Tibial artery (tissue), 4 donors: ENCODE measurements around the gene MTMR4.
A peak's percentile ranks its signal among the peaks of the same experiment; 100 is the strongest.

Experiments
- DNase-seq, 2 donors: peaks; one replicate each; pipeline ENCODE4 v3.0.0-alpha.2; 2019
- H3K27ac ChIP-seq, 2 donors: fragments of 200-600 bp; sonication (generic) in 1 of 2; 1 replicate in 1 of 2; 2 replicates in 1 of 2; pipeline ENCODE4 v1.5.1; 2018 to 2019; ENCODE audit warnings: mild to moderate bottlenecking in 1 of 2
- H3K27me3 ChIP-seq, 2 donors: fragments of 200-600 bp; sonication (generic) in 1 of 2; one replicate each; pipeline versions ENCODE4 v1.5.1 to v1.6.0; 2016 to 2019
- H3K36me3 ChIP-seq, 3 donors: fragments of 200-600 bp; sonication (generic) in 2 of 3; one replicate each; pipeline ENCODE4 v1.5.1; 2016 to 2019; ENCODE audit warnings: mild to moderate bottlenecking in 2 of 3
- H3K4me1 ChIP-seq, 4 donors: fragments of 200-600 bp; sonication (generic) in 2 of 4; 1 replicate in 3 of 4; 2 replicates in 1 of 4; pipeline ENCODE4 v1.5.1; 2016 to 2019
- H3K4me3 ChIP-seq, 2 donors: fragments of 200-600 bp; sonication (generic) in 1 of 2; 1 replicate in 1 of 2; 2 replicates in 1 of 2; pipeline ENCODE4 v1.5.1; 2018 to 2019; ENCODE audit warnings: mild to moderate bottlenecking in 2 of 2
- H3K9me3 ChIP-seq, 3 donors: fragments of 200-600 bp; sonication (generic) in 1 of 3; one replicate each; pipeline ENCODE4 v1.5.1; 2016 to 2019
- CTCF ChIP-seq, 2 experiments: fragments of 200-600 bp in 1 of 2; fragments of 450-650 bp in 1 of 2; IDR thresholded peaks; one replicate each; pipeline ENCODE4 v1.5.1; 2017 to 2019; ENCODE audit warnings: antibody characterized with exemption in 2 of 2, mild to moderate bottlenecking in 1 of 2, moderate library complexity in 1 of 2
- intact Hi-C: fragments of 100-400 bp; cut with DNase I; formaldehyde crosslinking; loops from one replicate; pipeline ENCODE4 v1.15.0; 2023; ENCODE audit warnings: low total_unique reads

The MTMR4 gene

DNA sequence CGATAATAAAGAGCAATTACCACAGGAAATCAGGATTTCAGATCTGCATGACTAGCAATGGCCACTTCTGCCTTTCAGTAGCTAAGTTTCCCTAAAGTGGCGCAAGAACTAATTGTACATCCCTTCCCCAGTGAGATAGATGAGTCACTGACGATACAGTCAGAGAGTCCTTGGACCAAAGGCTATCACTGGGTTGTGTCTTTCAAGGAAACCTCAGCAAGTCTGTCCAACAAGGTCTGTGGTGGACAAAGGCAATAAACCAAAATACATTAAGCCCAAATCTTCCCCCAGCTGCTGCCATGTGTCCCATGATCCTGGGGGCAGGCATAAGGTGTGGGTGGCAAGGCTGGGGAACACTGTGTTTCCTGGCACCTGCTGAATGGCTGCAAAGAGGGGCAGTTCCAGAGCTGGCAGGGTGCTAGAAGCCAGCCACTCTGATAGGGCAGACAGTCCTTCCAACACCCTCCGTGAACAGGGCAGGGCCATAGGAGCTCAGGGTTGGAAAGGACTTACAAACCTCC, 20.5 kb upstream of the MTMR4 start:
- no peak overlapping the region for H3K27ac ChIP-seq
- H3K4me1 ChIP-seq: peaks cover 0 to 32% (median 23%) of the 10 kb centered on the region in 4 donors
- H3K36me3 ChIP-seq: no peaks in the 10 kb centered on the region
- DNase-seq: no peak
- TF ChIP-seq CTCF (IDR thresholded peaks at IDR 0.05): no peak
- H3K4me3 ChIP-seq: no peak overlapping the region
- H3K9me3 ChIP-seq: no peaks in the 10 kb centered on the region
- intact Hi-C loops: loop anchor here (10.0 kb wide), 1 partner anchor 90 kb away; no protein-coding TSS in a partner anchor
- H3K27me3 ChIP-seq: no peaks in the 10 kb centered on the region

- Histone ChIP-seq H3K4me3 (no peak overlapping the region), H3K27ac (no peak overlapping the region), H3K4me1 (peaks cover 0 to 36% (median 27%) of the 10 kb centered on the region in 4 donors), H3K27me3 (no peaks in the 10 kb centered on the region), H3K36me3 (no peaks in the 10 kb centered on the region), H3K9me3 (no peaks in the 10 kb centered on the region)
- DNase-seq: no peak
- intact Hi-C loops: loop anchor here (10.0 kb wide), 1 partner anchor 90 kb away; no protein-coding TSS in a partner anchor
- no peak for TF ChIP-seq CTCF (IDR thresholded peaks at IDR 0.05)
Measured at GRCh38 chr17:58534331-58534730, 19.9 kb upstream of the MTMR4 start.

- H3K4me1 ChIP-seq: peaks cover 0 to 36% (median 29%) of the 10 kb centered on the region in 4 donors
- no peaks in the 10 kb centered on the region for H3K27me3 ChIP-seq
- no peak for TF ChIP-seq CTCF (IDR thresholded peaks at IDR 0.05)
- no peak overlapping the region for H3K27ac ChIP-seq
- intact Hi-C loops: loop anchor here (10.0 kb wide), 1 partner anchor 91 kb away; no protein-coding TSS in a partner anchor
- DNase-seq: no peak
- H3K4me3 ChIP-seq: no peak overlapping the region
- H3K36me3 ChIP-seq: no peaks in the 10 kb centered on the region
- no peaks in the 10 kb centered on the region for H3K9me3 ChIP-seq
Measured at GRCh38 chr17:58533616-58534188, 19.3 kb upstream of the MTMR4 start.

DNA sequence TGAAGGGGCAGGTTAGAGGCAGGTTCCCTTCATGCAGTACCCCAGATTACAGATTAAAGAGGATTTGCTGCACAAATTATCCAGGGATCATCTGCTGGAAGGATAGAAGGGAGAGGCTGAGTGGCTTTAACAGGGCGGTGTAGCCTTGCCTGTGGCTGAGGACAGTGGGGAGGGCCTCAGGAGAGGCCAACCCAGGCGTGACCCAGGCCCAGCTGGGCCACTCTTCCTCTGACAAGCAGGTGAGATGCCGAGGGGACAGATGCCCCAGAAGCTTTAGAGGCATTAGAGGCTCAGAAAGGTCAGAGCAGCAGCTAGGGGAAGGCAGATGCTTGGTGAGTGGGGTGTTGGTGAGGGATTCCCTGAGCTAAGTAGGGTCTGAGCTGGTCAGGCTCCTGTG, 18.1 kb upstream of the MTMR4 start:
- TF ChIP-seq CTCF (IDR thresholded peaks at IDR 0.05): no peak
- Histone ChIP-seq H3K36me3 (no peaks in the 10 kb centered on the region), H3K27ac (peak overlapping the region; percentile 70 to 72), H3K9me3 (no peaks in the 10 kb centered on the region), H3K27me3 (no peaks in the 10 kb centered on the region), H3K4me1 (peaks cover 0 to 46% (median 38%) of the 10 kb centered on the region in 4 donors), H3K4me3 (peak overlapping the region; percentile 58 to 67)
- intact Hi-C loops: loop anchor here (10.0 kb wide), 1 partner anchor 92 kb away; no protein-coding TSS in a partner anchor
- no peak for DNase-seq

DNA sequence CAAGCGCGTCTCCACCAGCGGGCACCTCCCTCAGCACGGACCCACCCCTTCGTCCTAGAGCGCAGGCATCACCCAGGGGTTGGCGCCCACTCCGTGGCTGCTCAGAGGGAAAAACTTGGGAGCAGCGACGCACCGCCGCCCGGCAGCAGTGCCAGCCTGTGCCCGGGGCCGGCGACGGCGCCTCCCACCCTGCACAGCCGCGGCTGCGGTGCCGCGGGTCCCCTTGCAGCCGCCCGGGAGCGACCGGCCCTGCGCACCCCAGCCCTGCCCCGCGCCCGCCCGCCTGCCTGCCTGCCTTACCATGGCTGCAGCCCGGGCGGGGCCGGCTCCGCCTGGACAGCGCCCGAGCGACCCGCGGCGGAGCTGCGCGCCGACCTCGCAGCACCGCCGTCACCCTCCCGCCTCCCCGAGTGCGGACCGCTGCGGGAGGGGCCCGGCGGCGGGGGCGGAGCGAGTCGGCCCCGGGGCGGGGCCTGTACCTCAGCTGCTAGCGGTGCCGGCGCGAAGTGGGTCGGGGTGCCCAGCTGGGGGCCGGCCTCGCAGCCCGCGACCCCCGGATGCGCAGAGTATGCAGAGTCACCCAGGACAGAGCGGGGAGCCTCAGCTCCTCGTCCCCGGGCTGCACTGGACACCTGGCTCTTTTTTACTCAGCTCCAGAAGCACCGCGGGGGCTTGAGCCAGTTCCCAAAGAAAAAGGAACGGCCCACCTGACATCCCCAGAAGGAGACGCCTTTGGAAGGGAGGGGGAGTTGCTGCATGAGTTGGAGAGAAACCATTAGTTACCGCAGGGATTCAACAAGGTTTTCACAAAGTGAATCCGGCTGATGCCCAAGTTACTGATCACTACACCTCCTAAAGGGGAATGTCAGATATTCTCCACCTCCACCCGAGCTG, 17.5 kb upstream of the MTMR4 start:
- peak overlapping the region; percentile 70 to 75 for H3K27ac ChIP-seq

More for the DNA sequence above, 17.5 kb upstream of the MTMR4 start:
- TF ChIP-seq CTCF (IDR thresholded peaks at IDR 0.05): no peak
- H3K36me3 ChIP-seq: no peaks in the 10 kb centered on the region
- H3K4me3 ChIP-seq: peak overlapping the region; percentile 58 to 67
- peak; percentile 42 to 80 for DNase-seq
- no peaks in the 10 kb centered on the region for H3K27me3 ChIP-seq
- intact Hi-C loops: loop anchor here (10.0 kb wide), 1 partner anchor 93 kb away; no protein-coding TSS in a partner anchor
- no peaks in the 10 kb centered on the region for H3K9me3 ChIP-seq
- peaks cover 0 to 52% (median 44%) of the 10 kb centered on the region in 4 donors for H3K4me1 ChIP-seq
